ENCODE data around the gene TTC34. TPM values are rescaled to one million over a fixed set of nuclear protein-coding genes. Genes with fewer than 3 reads are reported as not detected.

TTC34 gene
- total and polyA plus RNA-seq, 3 experiments from 2014 or later = 0.17 to 1.1 (median 1.1) TPM

- H3K4me3 ChIP-seq (ENCODE audit: low read length) = no peak overlapping the region
- no peak overlapping the region for H3K27ac ChIP-seq (ENCODE audit: low read depth, low read length)
- CTCF ChIA-PET = no interaction called here
- Mint-ChIP-seq H3K36me3 (no peaks in the 10 kb centered on the region), H3K27me3 (peaks cover 3 to 5% of the 10 kb centered on the region in 2 donors), H3K4me1 (no peaks in the 10 kb centered on the region), H3K27ac (peak overlapping the region in 1 of 8 donors; percentile 37), H3K4me3 (no peak overlapping the region), H3K9me3 (peaks cover 0 to 4% (median 3%) of the 10 kb centered on the region in 5 donors)
- POLR2A ChIA-PET = no interaction called here
- DNase-seq = no peak
- no peaks in the 10 kb centered on the region for H3K27me3 ChIP-seq (ENCODE audit: insufficient read depth, low read length, poor library complexity, severe bottlenecking)
- no peaks in the 10 kb centered on the region for H3K9me3 ChIP-seq (ENCODE audit: low read length)
- no peaks in the 10 kb centered on the region for H3K4me1 ChIP-seq (ENCODE audit: insufficient read depth, low read length)
- H3K36me3 ChIP-seq (ENCODE audit: insufficient read depth, low read length) = no peaks in the 10 kb centered on the region
These were observed 198.5 kb downstream of the TTC34 start for GRCh38 chr1:2602866-2603520.

GRCh38 chr1:2602311-2602835, 199.1 kb downstream of the TTC34 start:
- H3K36me3 ChIP-seq (ENCODE audit: insufficient read depth, low read length) = no peaks in the 10 kb centered on the region
- Mint-ChIP-seq H3K27ac (no peak overlapping the region), H3K4me3 (no peak overlapping the region), H3K36me3 (no peaks in the 10 kb centered on the region), H3K4me1 (no peaks in the 10 kb centered on the region), H3K27me3 (peaks cover 3 to 5% of the 10 kb centered on the region in 2 donors), H3K9me3 (peaks cover 0 to 4% (median 3%) of the 10 kb centered on the region in 5 donors)
- CTCF ChIA-PET = no interaction called here
- H3K9me3 ChIP-seq (ENCODE audit: low read length) = no peaks in the 10 kb centered on the region
- H3K27ac ChIP-seq (ENCODE audit: low read depth, low read length) = no peak overlapping the region
- H3K27me3 ChIP-seq (ENCODE audit: insufficient read depth, low read length, poor library complexity, severe bottlenecking) = no peaks in the 10 kb centered on the region
- H3K4me3 ChIP-seq (ENCODE audit: low read length) = no peak overlapping the region
- no peak for DNase-seq
- POLR2A ChIA-PET = no interaction called here
- no peaks in the 10 kb centered on the region for H3K4me1 ChIP-seq (ENCODE audit: insufficient read depth, low read length)

GRCh38 chr1:2601721-2602303, 199.7 kb downstream of the TTC34 start:
- Mint-ChIP-seq H3K27ac (peak overlapping the region in 1 of 8 donors; percentile 4), H3K9me3 (peaks cover 0 to 4% (median 3%) of the 10 kb centered on the region in 5 donors)

GRCh38 chr1:2598329-2598931, 203.1 kb downstream of the TTC34 start:
- H3K4me1 ChIP-seq (ENCODE audit: insufficient read depth, low read length) = no peaks in the 10 kb centered on the region
- CTCF ChIA-PET = no interaction called here
- POLR2A ChIA-PET = no interaction called here
- Mint-ChIP-seq H3K9me3 (peaks cover 0 to 4% (median 3%) of the 10 kb centered on the region in 5 donors), H3K27ac (peak overlapping the region in 1 of 8 donors; percentile 7), H3K4me1 (no peaks in the 10 kb centered on the region), H3K4me3 (no peak overlapping the region), H3K36me3 (no peaks in the 10 kb centered on the region), H3K27me3 (peaks cover 4 to 5% of the 10 kb centered on the region in 2 donors)
- H3K27ac ChIP-seq (ENCODE audit: low read depth, low read length) = no peak overlapping the region
- no peak for DNase-seq
- no peaks in the 10 kb centered on the region for H3K36me3 ChIP-seq (ENCODE audit: insufficient read depth, low read length)
- no peaks in the 10 kb centered on the region for H3K9me3 ChIP-seq (ENCODE audit: low read length)
- no peaks in the 10 kb centered on the region for H3K27me3 ChIP-seq (ENCODE audit: insufficient read depth, low read length, poor library complexity, severe bottlenecking)
- H3K4me3 ChIP-seq (ENCODE audit: low read length) = no peak overlapping the region

More at GRCh38 chr1:2601721-2602303, 199.7 kb downstream of the TTC34 start:
- no peaks in the 10 kb centered on the region for H3K36me3 Mint-ChIP-seq
- no peak overlapping the region for H3K4me3 ChIP-seq (ENCODE audit: low read length)
- ChIA-PET CTCF (no interaction called here), POLR2A (no interaction called here)
- H3K27me3 Mint-ChIP-seq = peaks cover 4 to 5% of the 10 kb centered on the region in 2 donors
- no peaks in the 10 kb centered on the region for H3K4me1 ChIP-seq (ENCODE audit: insufficient read depth, low read length)
- H3K27me3 ChIP-seq (ENCODE audit: insufficient read depth, low read length, poor library complexity, severe bottlenecking) = no peaks in the 10 kb centered on the region
- no peak overlapping the region for H3K4me3 Mint-ChIP-seq
- H3K36me3 ChIP-seq (ENCODE audit: insufficient read depth, low read length) = no peaks in the 10 kb centered on the region
- no peaks in the 10 kb centered on the region for H3K4me1 Mint-ChIP-seq
- H3K9me3 ChIP-seq (ENCODE audit: low read length) = no peaks in the 10 kb centered on the region
- H3K27ac ChIP-seq (ENCODE audit: low read depth, low read length) = no peak overlapping the region
- DNase-seq = no peak

GRCh38 chr1:2597441-2598328, 203.8 kb downstream of the TTC34 start:
- no peak overlapping the region for H3K27ac Mint-ChIP-seq
- peak overlapping the region in 1 of 7 donors; percentile 37 for H3K4me3 Mint-ChIP-seq
- Histone ChIP-seq H3K27ac (ENCODE audit: low read depth, low read length) (no peak overlapping the region), H3K4me3 (ENCODE audit: low read length) (no peak overlapping the region), H3K27me3 (ENCODE audit: insufficient read depth, low read length, poor library complexity, severe bottlenecking) (no peaks in the 10 kb centered on the region), H3K36me3 (ENCODE audit: insufficient read depth, low read length) (no peaks in the 10 kb centered on the region), H3K4me1 (ENCODE audit: insufficient read depth, low read length) (no peaks in the 10 kb centered on the region), H3K9me3 (ENCODE audit: low read length) (no peaks in the 10 kb centered on the region)
- H3K9me3 Mint-ChIP-seq = peaks cover 0 to 4% (median 3%) of the 10 kb centered on the region in 5 donors
- no peaks in the 10 kb centered on the region for H3K36me3 Mint-ChIP-seq
- peaks cover 0 to 2% (median 0%) of the 10 kb centered on the region in 3 donors for H3K4me1 Mint-ChIP-seq
- peaks cover 4 to 5% of the 10 kb centered on the region in 2 donors for H3K27me3 Mint-ChIP-seq
- CTCF ChIA-PET = no interaction called here
- DNase-seq = no peak
- POLR2A ChIA-PET = interaction anchor here (0.6 kb wide), 1 partner anchor 174 kb away, joined by 3 read pairs; no protein-coding TSS in a partner anchor

- Mint-ChIP-seq H3K36me3 (no peaks in the 10 kb centered on the region), H3K27me3 (peaks cover 0 to 3% of the 10 kb centered on the region in 2 donors), H3K4me3 (peak overlapping the region in 1 of 7 donors; percentile 37), H3K4me1 (peaks cover 0 to 4% (median 0%) of the 10 kb centered on the region in 3 donors), H3K27ac (no peak overlapping the region), H3K9me3 (peaks cover 0 to 4% (median 3%) of the 10 kb centered on the region in 5 donors)
- Histone ChIP-seq H3K27me3 (ENCODE audit: insufficient read depth, low read length, poor library complexity, severe bottlenecking) (no peaks in the 10 kb centered on the region), H3K27ac (ENCODE audit: low read depth, low read length) (no peak overlapping the region), H3K4me3 (ENCODE audit: low read length) (no peak overlapping the region), H3K9me3 (ENCODE audit: low read length) (no peaks in the 10 kb centered on the region), H3K36me3 (ENCODE audit: insufficient read depth, low read length) (no peaks in the 10 kb centered on the region), H3K4me1 (ENCODE audit: insufficient read depth, low read length) (no peaks in the 10 kb centered on the region)
- ChIA-PET CTCF (no interaction called here), POLR2A (interaction anchor here (0.6 kb wide), 1 partner anchor 173 kb away, joined by 3 read pairs; no protein-coding TSS in a partner anchor)
- DNase-seq = no peak
These were observed 204.8 kb downstream of the TTC34 start for GRCh38 chr1:2596530-2597333.

- Histone ChIP-seq H3K27me3 (ENCODE audit: insufficient read depth, low read length, poor library complexity, severe bottlenecking) (no peaks in the 10 kb centered on the region), H3K36me3 (ENCODE audit: insufficient read depth, low read length) (no peaks in the 10 kb centered on the region), H3K4me1 (ENCODE audit: insufficient read depth, low read length) (no peaks in the 10 kb centered on the region), H3K4me3 (ENCODE audit: low read length) (no peak overlapping the region), H3K27ac (ENCODE audit: low read depth, low read length) (no peak overlapping the region), H3K9me3 (ENCODE audit: low read length) (no peaks in the 10 kb centered on the region)
- DNase-seq = no peak
- no peaks in the 10 kb centered on the region for H3K36me3 Mint-ChIP-seq
- H3K4me3 Mint-ChIP-seq = no peak overlapping the region
- peak overlapping the region in 1 of 8 donors; percentile 66 for H3K27ac Mint-ChIP-seq
- H3K4me1 Mint-ChIP-seq = peaks cover 0 to 4% (median 0%) of the 10 kb centered on the region in 3 donors
- H3K9me3 Mint-ChIP-seq = peaks cover 0 to 4% (median 3%) of the 10 kb centered on the region in 5 donors
- peaks cover 0 to 1% of the 10 kb centered on the region in 2 donors for H3K27me3 Mint-ChIP-seq
- ChIA-PET CTCF (no interaction called here), POLR2A (no interaction called here)
These were observed 205.5 kb downstream of the TTC34 start for GRCh38 chr1:2595812-2596529.
